ENCODE measurements around the gene GPT2.
"Not testable (repeated sequence)": the region's sequence is repeated elsewhere in the genome, so short reads cannot be mapped to it uniquely, and the experiment has no call there.

The GPT2 gene

DNA sequence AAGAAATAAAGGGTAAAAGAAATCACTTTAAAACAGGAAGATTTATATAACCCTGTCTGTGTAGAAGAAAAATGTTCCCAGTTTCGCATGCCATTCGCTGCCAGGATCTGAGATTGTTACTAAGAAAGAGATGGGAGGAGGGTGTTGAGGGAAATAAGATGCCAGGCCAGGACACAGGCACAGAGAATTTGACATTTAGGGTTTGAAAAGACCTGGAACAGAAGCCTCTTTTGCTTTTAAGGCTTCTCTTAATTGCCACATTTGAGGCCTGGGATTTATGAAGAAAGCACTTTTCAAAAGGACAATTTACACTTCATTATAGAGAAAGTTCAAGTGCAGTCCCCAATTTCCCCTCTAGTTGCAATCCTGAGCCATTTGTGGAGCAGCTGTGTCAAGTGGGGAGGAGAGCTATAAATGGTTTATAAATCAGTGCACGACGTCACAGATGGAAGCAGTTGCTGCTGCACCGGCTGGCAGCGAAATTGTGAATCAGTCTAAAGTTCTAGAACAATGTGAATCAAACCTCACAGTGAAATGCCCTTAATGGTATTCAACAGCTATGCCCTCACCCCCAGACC is 26.7 kb upstream of the GPT2 start (continued):
- TF ChIP-seq, protein P1, sequence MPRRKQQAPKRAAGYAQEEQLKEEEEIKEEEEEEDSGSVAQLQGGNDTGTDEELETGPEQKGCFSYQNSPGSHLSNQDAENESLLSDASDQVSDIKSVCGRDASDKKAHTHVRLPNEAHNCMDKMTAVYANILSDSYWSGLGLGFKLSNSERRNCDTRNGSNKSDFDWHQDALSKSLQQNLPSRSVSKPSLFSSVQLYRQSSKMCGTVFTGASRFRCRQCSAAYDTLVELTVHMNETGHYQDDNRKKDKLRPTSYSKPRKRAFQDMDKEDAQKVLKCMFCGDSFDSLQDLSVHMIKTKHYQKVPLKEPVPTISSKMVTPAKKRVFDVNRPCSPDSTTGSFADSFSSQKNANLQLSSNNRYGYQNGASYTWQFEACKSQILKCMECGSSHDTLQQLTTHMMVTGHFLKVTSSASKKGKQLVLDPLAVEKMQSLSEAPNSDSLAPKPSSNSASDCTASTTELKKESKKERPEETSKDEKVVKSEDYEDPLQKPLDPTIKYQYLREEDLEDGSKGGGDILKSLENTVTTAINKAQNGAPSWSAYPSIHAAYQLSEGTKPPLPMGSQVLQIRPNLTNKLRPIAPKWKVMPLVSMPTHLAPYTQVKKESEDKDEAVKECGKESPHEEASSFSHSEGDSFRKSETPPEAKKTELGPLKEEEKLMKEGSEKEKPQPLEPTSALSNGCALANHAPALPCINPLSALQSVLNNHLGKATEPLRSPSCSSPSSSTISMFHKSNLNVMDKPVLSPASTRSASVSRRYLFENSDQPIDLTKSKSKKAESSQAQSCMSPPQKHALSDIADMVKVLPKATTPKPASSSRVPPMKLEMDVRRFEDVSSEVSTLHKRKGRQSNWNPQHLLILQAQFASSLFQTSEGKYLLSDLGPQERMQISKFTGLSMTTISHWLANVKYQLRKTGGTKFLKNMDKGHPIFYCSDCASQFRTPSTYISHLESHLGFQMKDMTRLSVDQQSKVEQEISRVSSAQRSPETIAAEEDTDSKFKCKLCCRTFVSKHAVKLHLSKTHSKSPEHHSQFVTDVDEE (CRISPR knock-in tag; IDR thresholded peaks at IDR 0.05): no peak

- no peak for ATAC-seq
- TF ChIP-seq ARNTL (CRISPR knock-in tag; IDR thresholded peaks at IDR 0.05; ENCODE audit: borderline replicate concordance, low read depth) (no peak), GLIS3 (CRISPR knock-in tag; IDR thresholded peaks at IDR 0.05) (no peak), TCF4 (CRISPR knock-in tag; IDR thresholded peaks at IDR 0.05; ENCODE audit: borderline replicate concordance) (no peak), BACH2 (CRISPR knock-in tag; IDR thresholded peaks at IDR 0.05; ENCODE audit: borderline replicate concordance) (no peak), ESRRG (CRISPR knock-in tag; IDR thresholded peaks at IDR 0.05) (no peak), ZFP30 (CRISPR knock-in tag; IDR thresholded peaks at IDR 0.05) (no peak), CSDC2 (CRISPR knock-in tag; IDR thresholded peaks at IDR 0.05) (no peak), ISL1 (CRISPR knock-in tag; IDR thresholded peaks at IDR 0.05) (no peak), ZNF70 (CRISPR knock-in tag; IDR thresholded peaks at IDR 0.05) (no peak)
- TF ChIP-seq, protein P2, sequence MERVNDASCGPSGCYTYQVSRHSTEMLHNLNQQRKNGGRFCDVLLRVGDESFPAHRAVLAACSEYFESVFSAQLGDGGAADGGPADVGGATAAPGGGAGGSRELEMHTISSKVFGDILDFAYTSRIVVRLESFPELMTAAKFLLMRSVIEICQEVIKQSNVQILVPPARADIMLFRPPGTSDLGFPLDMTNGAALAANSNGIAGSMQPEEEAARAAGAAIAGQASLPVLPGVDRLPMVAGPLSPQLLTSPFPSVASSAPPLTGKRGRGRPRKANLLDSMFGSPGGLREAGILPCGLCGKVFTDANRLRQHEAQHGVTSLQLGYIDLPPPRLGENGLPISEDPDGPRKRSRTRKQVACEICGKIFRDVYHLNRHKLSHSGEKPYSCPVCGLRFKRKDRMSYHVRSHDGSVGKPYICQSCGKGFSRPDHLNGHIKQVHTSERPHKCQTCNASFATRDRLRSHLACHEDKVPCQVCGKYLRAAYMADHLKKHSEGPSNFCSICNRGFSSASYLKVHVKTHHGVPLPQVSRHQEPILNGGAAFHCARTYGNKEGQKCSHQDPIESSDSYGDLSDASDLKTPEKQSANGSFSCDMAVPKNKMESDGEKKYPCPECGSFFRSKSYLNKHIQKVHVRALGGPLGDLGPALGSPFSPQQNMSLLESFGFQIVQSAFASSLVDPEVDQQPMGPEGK (CRISPR knock-in tag; IDR thresholded peaks at IDR 0.05; ENCODE audit: borderline replicate concordance): no peak
Observed at GRCh38 chr16:46858151-46858550, 26.0 kb upstream of the GPT2 start.

DNA sequence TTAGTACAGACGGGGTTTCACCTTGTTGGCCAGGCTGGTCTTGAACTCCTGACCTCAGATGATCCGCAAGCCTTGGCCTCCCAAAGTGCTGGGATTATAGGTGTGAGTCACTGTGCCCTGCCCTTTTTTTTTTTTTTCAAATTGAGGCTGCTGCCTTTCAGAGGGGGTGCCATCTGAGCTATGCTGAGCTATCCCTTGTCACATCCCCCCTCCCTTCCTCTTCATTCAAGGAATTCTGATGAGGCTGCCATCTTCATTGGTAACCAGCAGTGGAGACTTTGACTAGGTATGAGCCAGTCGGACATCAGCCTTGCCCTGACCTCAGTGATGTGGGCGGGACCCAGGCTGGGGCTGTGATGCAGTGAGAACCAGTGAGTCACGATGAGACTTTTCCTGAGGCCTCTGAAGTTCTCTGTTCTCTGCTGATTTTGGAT is 24.4 kb upstream of the GPT2 start:
- no peak for TF ChIP-seq ZC3H10 (CRISPR knock-in tag; IDR thresholded peaks at IDR 0.05)
- peak; percentile 91 for ATAC-seq

- no peak for ATAC-seq
- TF ChIP-seq, protein P3, sequence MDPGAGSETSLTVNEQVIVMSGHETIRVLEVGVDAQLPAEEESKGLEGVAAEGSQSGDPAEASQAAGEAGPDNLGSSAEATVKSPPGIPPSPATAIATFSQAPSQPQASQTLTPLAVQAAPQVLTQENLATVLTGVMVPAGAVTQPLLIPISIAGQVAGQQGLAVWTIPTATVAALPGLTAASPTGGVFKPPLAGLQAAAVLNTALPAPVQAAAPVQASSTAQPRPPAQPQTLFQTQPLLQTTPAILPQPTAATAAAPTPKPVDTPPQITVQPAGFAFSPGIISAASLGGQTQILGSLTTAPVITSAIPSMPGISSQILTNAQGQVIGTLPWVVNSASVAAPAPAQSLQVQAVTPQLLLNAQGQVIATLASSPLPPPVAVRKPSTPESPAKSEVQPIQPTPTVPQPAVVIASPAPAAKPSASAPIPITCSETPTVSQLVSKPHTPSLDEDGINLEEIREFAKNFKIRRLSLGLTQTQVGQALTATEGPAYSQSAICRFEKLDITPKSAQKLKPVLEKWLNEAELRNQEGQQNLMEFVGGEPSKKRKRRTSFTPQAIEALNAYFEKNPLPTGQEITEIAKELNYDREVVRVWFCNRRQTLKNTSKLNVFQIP (CRISPR knock-in tag; IDR thresholded peaks at IDR 0.05; ENCODE audit: borderline replicate concordance, low read depth): no peak
- TF ChIP-seq CSDC2 (CRISPR knock-in tag; IDR thresholded peaks at IDR 0.05): no peak
- no peak for TF ChIP-seq GLIS3 (CRISPR knock-in tag; IDR thresholded peaks at IDR 0.05)
- no peak for TF ChIP-seq OSR1 (CRISPR knock-in tag; IDR thresholded peaks at IDR 0.05)
Observed at GRCh38 chr16:46862555-46863447, 21.4 kb upstream of the GPT2 start.

DNA sequence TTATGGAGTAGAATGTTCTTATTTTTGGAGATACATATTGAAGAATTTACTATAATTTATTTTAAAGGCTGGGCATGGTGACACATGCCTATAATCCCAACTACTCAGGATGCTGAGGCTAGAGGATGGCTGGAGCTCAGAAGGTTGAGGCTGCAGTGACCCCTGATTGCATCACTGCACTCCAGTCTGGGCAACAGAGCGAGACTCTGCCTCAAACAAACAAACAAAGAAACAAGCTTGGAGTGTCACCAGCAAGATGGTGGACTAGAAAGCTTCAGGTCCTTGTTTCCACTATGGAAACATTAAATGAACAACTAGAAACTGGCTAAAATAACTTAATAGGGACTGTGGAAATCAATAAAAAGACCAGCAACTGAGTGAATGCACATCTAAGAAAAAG is 17.9 kb upstream of the GPT2 start:
- no peak for ATAC-seq

GRCh38 chr16:46867486-46867885 is 16.7 kb upstream of the GPT2 start:
- ATAC-seq: not testable (repeated sequence)

More for the DNA sequence above, 17.9 kb upstream of the GPT2 start:
- TF ChIP-seq RARB (CRISPR knock-in tag; IDR thresholded peaks at IDR 0.05): no peak

DNA sequence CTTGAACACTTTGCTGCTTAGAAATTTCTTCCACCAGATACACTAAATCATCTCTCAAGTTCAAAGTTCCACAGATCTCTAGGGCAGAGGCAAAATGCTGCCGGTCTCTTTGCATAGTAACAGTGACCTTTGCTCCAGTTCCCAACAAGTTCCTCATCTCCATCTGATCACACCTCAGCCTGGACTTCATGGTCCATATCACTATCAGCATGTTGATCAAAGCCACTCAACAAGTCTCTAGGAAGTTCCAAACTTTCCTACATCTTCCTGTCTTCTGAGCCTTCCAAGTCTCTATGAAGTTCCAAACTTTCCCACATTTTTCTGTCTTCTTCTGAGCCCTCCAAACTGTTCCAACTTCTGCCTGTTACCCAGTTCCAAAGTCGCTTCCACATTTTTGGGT is 15.3 kb upstream of the GPT2 start:
- ATAC-seq: not testable (repeated sequence)
